PC-3 (cell line): Measurements from ENCODE around the gene SCLY.

Experiments used
- EZH2 ChIP-seq: fragments of 300-600 bp; sonication (generic); IDR thresholded peaks from one replicate; pipeline ENCODE4 v1.6.1; 2017; ENCODE audit warnings: antibody characterized with exemption, mild to moderate bottlenecking, low read length; ENCODE audit not compliant: unreplicated experiment
- EZH2phosphoT487 ChIP-seq: fragments of 300-600 bp; sonication (generic); IDR thresholded peaks from 2 replicates; pipeline ENCODE4 v1.6.1; 2018; ENCODE audit warnings: mild to moderate bottlenecking, antibody characterized with exemption, low read length, borderline replicate concordance
- TF ChIP-seq, protein P1 (sequence below): fragments of 300-600 bp; sonication (generic); conservative IDR thresholded peaks from 2 replicates; pipeline ENCODE4 v1.5.1; 2017; ENCODE audit warnings: antibody characterized with exemption, low read depth, mild to moderate bottlenecking, low read length

DNA sequence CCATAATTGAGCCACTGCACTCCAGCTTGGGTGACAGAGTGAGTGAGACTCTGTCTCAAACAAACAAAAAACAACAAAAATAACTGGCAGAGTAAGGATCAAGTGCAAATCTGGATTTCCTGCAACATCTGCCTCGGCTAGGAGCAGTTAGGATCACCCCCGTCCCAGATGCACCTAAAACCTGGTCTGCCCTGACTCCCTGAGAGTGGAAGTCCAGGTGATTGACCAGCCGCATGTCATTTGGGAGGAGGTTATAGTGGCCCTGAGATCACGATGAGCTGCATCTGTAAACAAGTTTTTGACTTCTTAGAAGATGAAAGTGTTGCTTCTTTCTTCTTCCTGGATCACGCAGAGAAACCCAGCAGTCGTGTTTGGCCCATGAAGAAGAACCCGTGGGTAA is 34.3 kb downstream of the SCLY start:
- TF ChIP-seq EZH2 = no peak
- TF ChIP-seq, protein P1, sequence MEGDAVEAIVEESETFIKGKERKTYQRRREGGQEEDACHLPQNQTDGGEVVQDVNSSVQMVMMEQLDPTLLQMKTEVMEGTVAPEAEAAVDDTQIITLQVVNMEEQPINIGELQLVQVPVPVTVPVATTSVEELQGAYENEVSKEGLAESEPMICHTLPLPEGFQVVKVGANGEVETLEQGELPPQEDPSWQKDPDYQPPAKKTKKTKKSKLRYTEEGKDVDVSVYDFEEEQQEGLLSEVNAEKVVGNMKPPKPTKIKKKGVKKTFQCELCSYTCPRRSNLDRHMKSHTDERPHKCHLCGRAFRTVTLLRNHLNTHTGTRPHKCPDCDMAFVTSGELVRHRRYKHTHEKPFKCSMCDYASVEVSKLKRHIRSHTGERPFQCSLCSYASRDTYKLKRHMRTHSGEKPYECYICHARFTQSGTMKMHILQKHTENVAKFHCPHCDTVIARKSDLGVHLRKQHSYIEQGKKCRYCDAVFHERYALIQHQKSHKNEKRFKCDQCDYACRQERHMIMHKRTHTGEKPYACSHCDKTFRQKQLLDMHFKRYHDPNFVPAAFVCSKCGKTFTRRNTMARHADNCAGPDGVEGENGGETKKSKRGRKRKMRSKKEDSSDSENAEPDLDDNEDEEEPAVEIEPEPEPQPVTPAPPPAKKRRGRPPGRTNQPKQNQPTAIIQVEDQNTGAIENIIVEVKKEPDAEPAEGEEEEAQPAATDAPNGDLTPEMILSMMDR = no peak
- TF ChIP-seq EZH2phosphoT487 = no peak
